Measurements from ENCODE around the gene BRD2. TPM values are rescaled to one million over a fixed set of nuclear protein-coding genes. Genes with fewer than 3 reads are reported as not detected.
A peak's percentile ranks its signal among the peaks of the same experiment; 100 is the strongest.

BRD2 gene
- total RNA-seq, 2 experiments from 2014 or later = 340 to 378 TPM

GRCh38 chr6:33019372-33019771 lies 51.0 kb downstream of the BRD2 start:
- intact Hi-C loops (cut with DNase I, micrococcal nuclease) = no loop called here
- H3K9me3 Mint-ChIP-seq = no peaks in the 10 kb centered on the region
- CTCF ChIA-PET = interaction anchor here (0.7 kb wide), 1 partner anchor 229 kb away, joined by 3 read pairs; no protein-coding TSS in a partner anchor

GRCh38 chr6:33021917-33022316 lies 53.5 kb downstream of the BRD2 start:
- no peaks in the 10 kb centered on the region for H3K27me3 ChIP-seq (ENCODE audit: control insufficient read depth in 1 of 2, insufficient read depth in 2 of 2, low read length in 2 of 2)
- H3K27ac Mint-ChIP-seq = no peak overlapping the region
- H3K4me3 ChIP-seq (ENCODE audit: low read length) = no peak overlapping the region
- no peaks in the 10 kb centered on the region for H3K36me3 ChIP-seq (ENCODE audit: insufficient read depth, low read length)
- no peaks in the 10 kb centered on the region for H3K9me3 ChIP-seq (ENCODE audit: control insufficient read depth in 1 of 2, insufficient read depth in 1 of 2, low read length in 2 of 2)
- no peak overlapping the region for H3K4me3 Mint-ChIP-seq
- ATAC-seq (ENCODE audit: poor library complexity) (no peak), DNase-seq (no peak)
- peaks cover 18% of the 10 kb centered on the region for H3K4me1 ChIP-seq (ENCODE audit: insufficient read depth, low read length)
- no peak for TF ChIP-seq CTCF (IDR thresholded peaks at IDR 0.05)
- peaks cover 31% of the 10 kb centered on the region for H3K4me1 Mint-ChIP-seq (ENCODE audit: low read depth)
- no peak overlapping the region for H3K27ac ChIP-seq (ENCODE audit: low read depth in 1 of 2, low read length in 2 of 2)
- H3K27me3 Mint-ChIP-seq = no peaks in the 10 kb centered on the region
- POLR2A ChIA-PET = no interaction called here
- intact Hi-C loops (cut with DNase I, micrococcal nuclease) = no loop called here
- CTCF ChIA-PET = no interaction called here
- no peaks in the 10 kb centered on the region for H3K36me3 Mint-ChIP-seq (ENCODE audit: low read depth)
- no peaks in the 10 kb centered on the region for H3K9me3 Mint-ChIP-seq

More at GRCh38 chr6:33019372-33019771, 51.0 kb downstream of the BRD2 start:
- Mint-ChIP-seq H3K27ac (peak overlapping the region; percentile 70), H3K27me3 (peaks cover 5% of the 10 kb centered on the region), H3K4me3 (peak overlapping the region; percentile 87), H3K36me3 (ENCODE audit: low read depth) (no peaks in the 10 kb centered on the region), H3K4me1 (ENCODE audit: low read depth) (peaks cover 36% of the 10 kb centered on the region)
- peaks cover under 1 to 3% of the 10 kb centered on the region in 2 experiments for H3K27me3 ChIP-seq (ENCODE audit: control insufficient read depth in 1 of 2, insufficient read depth in 2 of 2, low read length in 2 of 2)
- TF ChIP-seq CTCF (IDR thresholded peaks at IDR 0.05) = no peak
- peaks cover 21% of the 10 kb centered on the region for H3K4me1 ChIP-seq (ENCODE audit: insufficient read depth, low read length)
- ATAC-seq (ENCODE audit: poor library complexity) (no peak), DNase-seq (no peak)
- H3K4me3 ChIP-seq (ENCODE audit: low read length) = no peak overlapping the region
- POLR2A ChIA-PET = interaction anchor here (0.9 to 2.4 kb wide), 6 partner anchors 46 to 230 kb away, joined by 3 to 14 read pairs (median 6); partner anchors contain the start of genes HLA-DPA1 and HLA-DPB1
- H3K27ac ChIP-seq (ENCODE audit: low read depth in 1 of 2, low read length in 2 of 2) = peak overlapping the region in 1 of 2 donors; percentile 19
- no peaks in the 10 kb centered on the region for H3K36me3 ChIP-seq (ENCODE audit: insufficient read depth, low read length)
- no peaks in the 10 kb centered on the region for H3K9me3 ChIP-seq (ENCODE audit: control insufficient read depth in 1 of 2, insufficient read depth in 1 of 2, low read length in 2 of 2)

- ChIA-PET CTCF (no interaction called here), POLR2A (no interaction called here)
- intact Hi-C loops (cut with DNase I, micrococcal nuclease) = no loop called here
- Histone ChIP-seq H3K4me1 (ENCODE audit: insufficient read depth, low read length) (peaks cover 12% of the 10 kb centered on the region), H3K27ac (ENCODE audit: low read depth in 1 of 2, low read length in 2 of 2) (no peak overlapping the region), H3K4me3 (ENCODE audit: low read length) (no peak overlapping the region), H3K36me3 (ENCODE audit: insufficient read depth, low read length) (no peaks in the 10 kb centered on the region), H3K27me3 (ENCODE audit: control insufficient read depth in 1 of 2, insufficient read depth in 2 of 2, low read length in 2 of 2) (no peaks in the 10 kb centered on the region), H3K9me3 (ENCODE audit: control insufficient read depth in 1 of 2, insufficient read depth in 1 of 2, low read length in 2 of 2) (no peaks in the 10 kb centered on the region)
- no peak for ATAC-seq (ENCODE audit: poor library complexity)
- Mint-ChIP-seq H3K27me3 (no peaks in the 10 kb centered on the region), H3K27ac (no peak overlapping the region), H3K4me1 (ENCODE audit: low read depth) (peaks cover 20% of the 10 kb centered on the region), H3K36me3 (ENCODE audit: low read depth) (no peaks in the 10 kb centered on the region), H3K4me3 (no peak overlapping the region), H3K9me3 (no peaks in the 10 kb centered on the region)
- DNase-seq = no peak
- TF ChIP-seq CTCF (IDR thresholded peaks at IDR 0.05) = no peak
These were observed 55.1 kb downstream of the BRD2 start for GRCh38 chr6:33023536-33023935.
